HepG2 (cell line): ENCODE measurements around the gene GPX2. TPM values are rescaled to one million over a fixed set of nuclear protein-coding genes. Genes with fewer than 3 reads are reported as not detected.

Source experiments
- ATAC-seq: fragments of 200-7000 bp; cut with Tn5 transposase; 3 replicates; pipeline ENCODE4 v1.9.1; 2020; ENCODE audit warnings: mild to moderate bottlenecking, moderate library complexity
- BruUV-seq: library from RNA; stranded (reverse); fragments of 400-500 nt; replicated peaks from 2 replicates; lab custom pipeline; 2021; lab: Mats Ljungman, UMichigan
- CTCF ChIA-PET: fragments of 300-600 bp; formaldehyde crosslinking; extraction: SDS; loops from one replicate; lab custom pipeline; 2021; ENCODE audit warnings: low total read pairs, inconsistent platforms, low intra/inter-chr PET ratio; lab: Yijun Ruan, JAX
- POLR2A ChIA-PET: fragments of 350-600 bp; sonication (Branson Sonifier 250); formaldehyde crosslinking; loops from one replicate; lab custom pipeline; 2020; ENCODE audit warnings: antibody characterized with exemption, inconsistent platforms; lab: Yijun Ruan, JAX
- DNase-seq: peaks from one replicate; pipeline ENCODE4 v3.0.0-alpha.2; 2015; ENCODE audit warnings: low spot score
- FAIRE-seq: peaks from 3 replicates; lab custom pipeline; 2011; peaks lifted over from hg19 to GRCh38; lab: Jason Lieb, UNC
- H2AFZ ChIP-seq: one replicate; pipeline ENCODE4 v1.6.1; 2011; ENCODE audit warnings: low read length, inconsistent platforms
- H3K27ac ChIP-seq: fragments of 300-600 bp; 3 replicates; pipeline ENCODE4 v1.8.0; 2011; ENCODE audit warnings: mixed run types, mild to moderate bottlenecking, mixed read lengths, low read length, inconsistent platforms; ENCODE audit not compliant: insufficient read depth; ENCODE audit errors: extremely low read length
- H3K27me3 ChIP-seq, 2 experiments: fragments of 200-600 bp in 1 of 2; 2 replicates in 1 of 2; 3 replicates in 1 of 2; pipeline versions ENCODE4 v1.6.0 to v1.8.0; 2011; ENCODE audit warnings: low read length in 2 of 2, mild to moderate bottlenecking in 2 of 2, moderate library complexity in 2 of 2, inconsistent platforms in 1 of 2; ENCODE audit not compliant: insufficient read depth in 2 of 2, control insufficient read depth in 1 of 2
- H3K36me3 ChIP-seq, 2 experiments: fragments of 200-600 bp in 1 of 2; replicated peaks in 1 of 2; 2 replicates in 1 of 2; 3 replicates in 1 of 2; pipeline versions ENCODE4 v1.5.1 to v1.8.0; 2011; ENCODE audit warnings: low read length in 2 of 2, inconsistent platforms in 1 of 2; ENCODE audit not compliant: insufficient read depth in 2 of 2, control insufficient read depth in 1 of 2
- H3K4me1 ChIP-seq: 2 replicates; pipeline ENCODE4 v1.5.1; 2012; ENCODE audit warnings: low read length, inconsistent platforms; ENCODE audit not compliant: insufficient read depth
- H3K4me2 ChIP-seq: 2 replicates; pipeline ENCODE4 v1.6.0; 2011; ENCODE audit warnings: low read depth, low read length, inconsistent platforms
- H3K4me3 ChIP-seq, 3 experiments: fragments of 200-600 bp in 1 of 3; sonication (generic), shearing (Covaris generic) in 1 of 3; replicated peaks in 1 of 3; 2 replicates each; pipeline ENCODE4 v1.5.1; 2011 to 2016; ENCODE audit warnings: low read length in 3 of 3, inconsistent platforms in 2 of 3, low read depth in 2 of 3, mild to moderate bottlenecking in 2 of 3, control low read depth in 1 of 3, mixed read lengths in 1 of 3; ENCODE audit not compliant: insufficient read depth in 1 of 3
- H3K79me2 ChIP-seq: one replicate; pipeline ENCODE4 v1.6.1; 2011; ENCODE audit warnings: low read length, inconsistent platforms; ENCODE audit not compliant: insufficient read depth
- H3K9ac ChIP-seq: 2 replicates; pipeline ENCODE4 v1.6.0; 2011; ENCODE audit warnings: mild to moderate bottlenecking, low read depth, low read length, inconsistent platforms; ENCODE audit not compliant: insufficient read depth
- H3K9me3 ChIP-seq: 2 replicates; pipeline ENCODE4 v1.5.1; 2012; ENCODE audit warnings: mild to moderate bottlenecking, low read length
- H4K20me1 ChIP-seq: 2 replicates; pipeline ENCODE4 v1.6.0; 2011; ENCODE audit warnings: inconsistent platforms, mild to moderate bottlenecking, low read length, moderate library complexity; ENCODE audit not compliant: insufficient read depth
- CHCHD3 ChIP-seq: sonication (generic); formaldehyde crosslinking; IDR thresholded peaks from 2 replicates; pipeline ENCODE4 v1.8.0; 2022; ENCODE audit warnings: mild to moderate bottlenecking, missing genetic modification reagents, moderate library complexity
- HOXA9 ChIP-seq: sonication (generic); formaldehyde crosslinking; IDR thresholded peaks from 2 replicates; pipeline ENCODE4 v1.8.1; 2022; ENCODE audit warnings: missing genetic modification reagents, mild to moderate bottlenecking, moderate library complexity, borderline replicate concordance
- ISX ChIP-seq: sonication (generic); formaldehyde crosslinking; conservative IDR thresholded peaks from 2 replicates; pipeline ENCODE4 v1.5.0; 2020; ENCODE audit warnings: missing genetic modification reagents
- KAT8 ChIP-seq: IDR thresholded peaks from 2 replicates; pipeline ENCODE4 v1.6.1; 2016; ENCODE audit warnings: missing genetic modification reagents, missing compliant biosample characterization
- SMAD9 ChIP-seq: sonication (generic); formaldehyde crosslinking; IDR thresholded peaks from 2 replicates; pipeline ENCODE4 v1.5.1; 2020; ENCODE audit warnings: mild to moderate bottlenecking, missing genetic modification reagents
- SOX13 ChIP-seq, 3 experiments: fragments of 450-650 bp in 1 of 3; sonication (generic) in 1 of 3; formaldehyde crosslinking in 1 of 3; IDR thresholded peaks in 2 of 3; conservative IDR thresholded peaks in 1 of 3; 2 replicates each; pipeline versions ENCODE4 v1.5.0 to v1.6.1; 2016 to 2020; ENCODE audit warnings: antibody characterized with exemption in 1 of 3, mild to moderate bottlenecking in 1 of 3, missing compliant biosample characterization in 1 of 3, missing genetic modification reagents in 1 of 3, moderate library complexity in 1 of 3
- SOX6 ChIP-seq, 2 experiments: fragments of 450-650 bp in 1 of 2; sonication (generic) in 1 of 2; formaldehyde crosslinking in 1 of 2; IDR thresholded peaks; 2 replicates each; pipeline versions ENCODE4 v1.4.0 to v1.6.1; 2017 to 2020; ENCODE audit warnings: antibody characterized with exemption in 1 of 2, mild to moderate bottlenecking in 1 of 2, missing genetic modification reagents in 1 of 2
- TCF7L2 ChIP-seq: IDR thresholded peaks from 2 replicates; pipeline ENCODE4 v1.6.1; 2011; ENCODE audit warnings: mild to moderate bottlenecking, low read depth, low read length, moderate library complexity
- TEAD3 ChIP-seq: optimal IDR thresholded peaks from 2 replicates; pipeline ENCODE3; 2016; ENCODE audit warnings: borderline replicate concordance
- THYN1 ChIP-seq: sonication (generic); formaldehyde crosslinking; IDR thresholded peaks from 2 replicates; pipeline ENCODE4 v1.8.1; 2023; ENCODE audit warnings: low read depth, mild to moderate bottlenecking, moderate library complexity, missing genetic modification reagents, borderline replicate concordance
- TRIM24 ChIP-seq: sonication (generic); formaldehyde crosslinking; IDR thresholded peaks from 2 replicates; pipeline ENCODE4 v1.8.0; 2022; ENCODE audit warnings: mild to moderate bottlenecking, missing genetic modification reagents
- ZFP41 ChIP-seq: sonication (generic); formaldehyde crosslinking; IDR thresholded peaks from 2 replicates; pipeline ENCODE4 v1.4.0; 2020; ENCODE audit warnings: mild to moderate bottlenecking, missing genetic modification reagents, borderline replicate concordance
- ZNF766 ChIP-seq: sonication (generic); formaldehyde crosslinking; IDR thresholded peaks from 2 replicates; pipeline ENCODE4 v1.5.0; 2020; ENCODE audit warnings: missing genetic modification reagents, borderline replicate concordance
- WGBS: methylation state at CpG from one replicate; pipeline ENCODE4 v1.1.6; 2017; ENCODE audit warnings: low lambda C conversion rate; 5-methylcytosine and 5-hydroxymethylcytosine counted together
- in situ Hi-C: cut with HindIII; loops from 2 replicates; pipeline ENCODE4 v1.10.0; 2017; ENCODE audit warnings: low pct_unique_long_range_greater_than_20kb; ENCODE audit not compliant: extremely low pct_ligation_motif_present
- intact Hi-C: fragments of 100-400 bp; cut with micrococcal nuclease; formaldehyde crosslinking; loops from one replicate; pipeline ENCODE4 v1.10.0; 2022; ENCODE audit not compliant: unreplicated experiment
- polyA plus RNA-seq, 8 experiments: library from polyadenylated mRNA; depleted of rRNA in 3 of 8; stranded (reverse) in 7 of 8; unstranded in 1 of 8; fragments of >200 nt; fragmentation: Illumina TruSeq in 4 of 8; extraction: Trizol in 4 of 8; gene quantifications; 2 replicates each; pipeline versions ENCODE4 v1.2.1 to v1.2.3, GENCODE V29; 2011 to 2016; ENCODE audit warnings: low read depth in 4 of 8, missing spikeins in 1 of 8, mixed read lengths in 1 of 8; ENCODE audit not compliant: insufficient read depth in 1 of 8
- total RNA-seq, 5 experiments: library from RNA; depleted of rRNA; stranded (reverse); fragments of >200 nt; fragmentation: Illumina TruSeq; extraction: Trizol; gene quantifications; 2 replicates each; pipeline ENCODE4 v1.2.3, GENCODE V29; 2016; ENCODE audit warnings: low read depth in 1 of 5
- TF ChIP-seq, protein P1 (sequence below): sonication (generic); formaldehyde crosslinking; IDR thresholded peaks from 2 replicates; pipeline ENCODE4 v1.5.0; 2020; ENCODE audit warnings: mild to moderate bottlenecking, low read depth, missing genetic modification reagents, borderline replicate concordance
- TF ChIP-seq, protein P2 (sequence below): sonication (generic); formaldehyde crosslinking; IDR thresholded peaks from 2 replicates; pipeline ENCODE4 v1.8.0; 2022; ENCODE audit warnings: mild to moderate bottlenecking, missing genetic modification reagents, moderate library complexity
- TF ChIP-seq, protein P3 (sequence below): sonication (generic); formaldehyde crosslinking; conservative IDR thresholded peaks from 2 replicates; pipeline ENCODE4 v1.4.0; 2020; ENCODE audit warnings: missing genetic modification reagents
- TF ChIP-seq, protein P4 (sequence below): sonication (generic); formaldehyde crosslinking; IDR thresholded peaks from 2 replicates; pipeline ENCODE4 v1.5.1; 2020; ENCODE audit warnings: missing genetic modification reagents, mild to moderate bottlenecking, borderline replicate concordance
- TF ChIP-seq, protein P5 (sequence below): sonication (generic); formaldehyde crosslinking; IDR thresholded peaks from 2 replicates; pipeline ENCODE4 v1.4.0; 2020; ENCODE audit warnings: missing genetic modification reagents

Gene GPX2
- total and polyA plus RNA-seq, 2 of the 13 experiments (the other 11 are each of a cell fraction or from before 2014, with no cell fraction given), result 526 to 674 TPM

DNA sequence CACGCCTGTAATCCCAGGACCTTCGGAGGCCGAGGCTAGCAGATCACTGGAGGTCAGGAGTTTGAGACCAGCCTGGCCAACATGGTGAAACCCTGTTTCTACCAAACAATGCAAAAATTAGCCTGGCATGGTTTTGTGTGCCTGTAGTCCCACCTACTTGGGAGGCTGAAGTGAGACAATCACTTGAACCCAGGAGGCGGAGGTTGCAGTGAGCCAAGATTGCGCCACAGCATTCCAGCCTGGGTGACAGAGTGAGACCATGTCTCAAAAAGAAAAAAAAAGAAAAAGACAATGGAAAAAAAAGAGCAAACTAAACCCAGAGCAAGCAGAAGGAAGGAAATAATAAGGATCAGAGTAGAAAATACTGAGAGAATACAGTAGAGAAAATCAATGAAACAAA, 22.9 kb downstream of the GPX2 start:
- no peak for ATAC-seq
- CTCF ChIA-PET, result no interaction called here
- Histone ChIP-seq H3K79me2 (peaks cover 25% of the 10 kb centered on the region), H3K27ac (no peak overlapping the region), H3K9ac (no peak overlapping the region), H3K4me2 (no peak overlapping the region), H3K27me3 (no peaks in the 10 kb centered on the region), H2AFZ (no peak overlapping the region), H3K36me3 (peaks cover 0 to 9% of the 10 kb centered on the region in 2 experiments; a peak in 3 of 5 replicates), H4K20me1 (0 out of 2 replicates have a peak, but pooled peaks cover 3% of the 10 kb centered on the region), H3K4me3 (no peak overlapping the region), H3K4me1 (peaks cover 33% of the 10 kb centered on the region), H3K9me3 (no peaks in the 10 kb centered on the region)
- BruUV-seq, result no TSS peak
- in situ Hi-C loops, result no loop called here
- WGBS, result 90% methylated on average over 5 of the region's 5 CpGs
- POLR2A ChIA-PET, result no interaction called here
- FAIRE-seq, result no peak
- intact Hi-C loops, result no loop called here
- DNase-seq, result peak; percentile 12
- TF ChIP-seq, protein P1, sequence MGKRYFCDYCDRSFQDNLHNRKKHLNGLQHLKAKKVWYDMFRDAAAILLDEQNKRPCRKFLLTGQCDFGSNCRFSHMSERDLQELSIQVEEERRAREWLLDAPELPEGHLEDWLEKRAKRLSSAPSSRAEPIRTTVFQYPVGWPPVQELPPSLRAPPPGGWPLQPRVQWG, result no peak
- no peak for TF ChIP-seq TCF7L2
- TF ChIP-seq, protein P2, sequence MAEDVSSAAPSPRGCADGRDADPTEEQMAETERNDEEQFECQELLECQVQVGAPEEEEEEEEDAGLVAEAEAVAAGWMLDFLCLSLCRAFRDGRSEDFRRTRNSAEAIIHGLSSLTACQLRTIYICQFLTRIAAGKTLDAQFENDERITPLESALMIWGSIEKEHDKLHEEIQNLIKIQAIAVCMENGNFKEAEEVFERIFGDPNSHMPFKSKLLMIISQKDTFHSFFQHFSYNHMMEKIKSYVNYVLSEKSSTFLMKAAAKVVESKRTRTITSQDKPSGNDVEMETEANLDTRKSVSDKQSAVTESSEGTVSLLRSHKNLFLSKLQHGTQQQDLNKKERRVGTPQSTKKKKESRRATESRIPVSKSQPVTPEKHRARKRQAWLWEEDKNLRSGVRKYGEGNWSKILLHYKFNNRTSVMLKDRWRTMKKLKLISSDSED (CRISPR knock-in tag), result no peak
- TF ChIP-seq TRIM24, result no peak
- TF ChIP-seq, protein P3, sequence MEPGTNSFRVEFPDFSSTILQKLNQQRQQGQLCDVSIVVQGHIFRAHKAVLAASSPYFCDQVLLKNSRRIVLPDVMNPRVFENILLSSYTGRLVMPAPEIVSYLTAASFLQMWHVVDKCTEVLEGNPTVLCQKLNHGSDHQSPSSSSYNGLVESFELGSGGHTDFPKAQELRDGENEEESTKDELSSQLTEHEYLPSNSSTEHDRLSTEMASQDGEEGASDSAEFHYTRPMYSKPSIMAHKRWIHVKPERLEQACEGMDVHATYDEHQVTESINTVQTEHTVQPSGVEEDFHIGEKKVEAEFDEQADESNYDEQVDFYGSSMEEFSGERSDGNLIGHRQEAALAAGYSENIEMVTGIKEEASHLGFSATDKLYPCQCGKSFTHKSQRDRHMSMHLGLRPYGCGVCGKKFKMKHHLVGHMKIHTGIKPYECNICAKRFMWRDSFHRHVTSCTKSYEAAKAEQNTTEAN (CRISPR knock-in tag), result no peak
- TF ChIP-seq, protein P4, sequence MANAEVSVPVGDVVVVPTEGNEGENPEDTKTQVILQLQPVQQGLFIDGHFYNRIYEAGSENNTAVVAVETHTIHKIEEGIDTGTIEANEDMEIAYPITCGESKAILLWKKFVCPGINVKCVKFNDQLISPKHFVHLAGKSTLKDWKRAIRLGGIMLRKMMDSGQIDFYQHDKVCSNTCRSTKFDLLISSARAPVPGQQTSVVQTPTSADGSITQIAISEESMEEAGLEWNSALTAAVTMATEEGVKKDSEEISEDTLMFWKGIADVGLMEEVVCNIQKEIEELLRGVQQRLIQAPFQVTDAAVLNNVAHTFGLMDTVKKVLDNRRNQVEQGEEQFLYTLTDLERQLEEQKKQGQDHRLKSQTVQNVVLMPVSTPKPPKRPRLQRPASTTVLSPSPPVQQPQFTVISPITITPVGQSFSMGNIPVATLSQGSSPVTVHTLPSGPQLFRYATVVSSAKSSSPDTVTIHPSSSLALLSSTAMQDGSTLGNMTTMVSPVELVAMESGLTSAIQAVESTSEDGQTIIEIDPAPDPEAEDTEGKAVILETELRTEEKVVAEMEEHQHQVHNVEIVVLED (CRISPR knock-in tag), result no peak
- no peak for TF ChIP-seq HOXA9 (CRISPR knock-in tag)
- TF ChIP-seq SOX13 (IDR thresholded peaks at IDR 0.05), result no peak
- TF ChIP-seq SOX13 (CRISPR knock-in tag; conservative IDR thresholded peaks at IDR 0.05 in 1 of 2, IDR thresholded peaks at IDR 0.05 in 1 of 2), result peak in 1 of 2 experiments; percentile 51; a peak in 2 of 4 replicates
- no peak for TF ChIP-seq THYN1
- TF ChIP-seq ISX (CRISPR knock-in tag), result no peak
- no peak for TF ChIP-seq SMAD9 (CRISPR knock-in tag)
- TF ChIP-seq CHCHD3 (CRISPR knock-in tag), result no peak
- TF ChIP-seq, protein P5, sequence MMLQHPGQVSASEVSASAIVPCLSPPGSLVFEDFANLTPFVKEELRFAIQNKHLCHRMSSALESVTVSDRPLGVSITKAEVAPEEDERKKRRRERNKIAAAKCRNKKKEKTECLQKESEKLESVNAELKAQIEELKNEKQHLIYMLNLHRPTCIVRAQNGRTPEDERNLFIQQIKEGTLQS (CRISPR knock-in tag), result no peak
- TF ChIP-seq SOX6 (IDR thresholded peaks at IDR 0.05), result no peak
- peak; percentile 20; the same call in 1 of the 2 replicates for TF ChIP-seq SOX6 (CRISPR knock-in tag; IDR thresholded peaks at IDR 0.05)
- peak; percentile 64 for TF ChIP-seq TEAD3 (CRISPR knock-in tag)
- no peak for TF ChIP-seq KAT8 (CRISPR knock-in tag)
- TF ChIP-seq ZFP41 (CRISPR knock-in tag), result no peak
- no peak for TF ChIP-seq ZNF766 (CRISPR knock-in tag)
